Right ventricle myocardium inferior (tissue), 1 donor: ENCODE data around the gene RPS19BP1. TPM values are rescaled to one million over a fixed set of nuclear protein-coding genes. Genes with fewer than 3 reads are reported as not detected.
A peak's percentile ranks its signal among the peaks of the same experiment; 100 is the strongest.
"Not testable (repeated sequence)": the region's sequence is repeated elsewhere in the genome, so short reads cannot be mapped to it uniquely, and the experiment has no call there.

Experiments used
- ATAC-seq: fragments of 200-7000 bp; cut with Tn5 transposase; one replicate; pipeline ENCODE4 v1.9.1; 2020; ENCODE audit warnings: mild to moderate bottlenecking, moderate library complexity
- DNase-seq: peaks from one replicate; pipeline ENCODE4 v3.0.0; 2021; ENCODE audit errors: missing footprints
- intact Hi-C: fragments of 100-400 bp; cut with DNase I; formaldehyde crosslinking; loops from one replicate; pipeline ENCODE4 v1.11.0; 2022
- total RNA-seq: library from RNA; stranded (reverse); fragmentation: NEBNext Ultra II Directional; extraction: Animal tissue kit (Norgen Biotek cat#: 25700); gene quantifications from one replicate; pipeline ENCODE4 v1.2.1, GENCODE V29; 2021
- donor health status: DM: no; HTN: yes; CAD: no; lungs with severe emphysema.

Gene RPS19BP1
- total RNA-seq, 1 donor from 2014 or later: 61.9 TPM

DNA sequence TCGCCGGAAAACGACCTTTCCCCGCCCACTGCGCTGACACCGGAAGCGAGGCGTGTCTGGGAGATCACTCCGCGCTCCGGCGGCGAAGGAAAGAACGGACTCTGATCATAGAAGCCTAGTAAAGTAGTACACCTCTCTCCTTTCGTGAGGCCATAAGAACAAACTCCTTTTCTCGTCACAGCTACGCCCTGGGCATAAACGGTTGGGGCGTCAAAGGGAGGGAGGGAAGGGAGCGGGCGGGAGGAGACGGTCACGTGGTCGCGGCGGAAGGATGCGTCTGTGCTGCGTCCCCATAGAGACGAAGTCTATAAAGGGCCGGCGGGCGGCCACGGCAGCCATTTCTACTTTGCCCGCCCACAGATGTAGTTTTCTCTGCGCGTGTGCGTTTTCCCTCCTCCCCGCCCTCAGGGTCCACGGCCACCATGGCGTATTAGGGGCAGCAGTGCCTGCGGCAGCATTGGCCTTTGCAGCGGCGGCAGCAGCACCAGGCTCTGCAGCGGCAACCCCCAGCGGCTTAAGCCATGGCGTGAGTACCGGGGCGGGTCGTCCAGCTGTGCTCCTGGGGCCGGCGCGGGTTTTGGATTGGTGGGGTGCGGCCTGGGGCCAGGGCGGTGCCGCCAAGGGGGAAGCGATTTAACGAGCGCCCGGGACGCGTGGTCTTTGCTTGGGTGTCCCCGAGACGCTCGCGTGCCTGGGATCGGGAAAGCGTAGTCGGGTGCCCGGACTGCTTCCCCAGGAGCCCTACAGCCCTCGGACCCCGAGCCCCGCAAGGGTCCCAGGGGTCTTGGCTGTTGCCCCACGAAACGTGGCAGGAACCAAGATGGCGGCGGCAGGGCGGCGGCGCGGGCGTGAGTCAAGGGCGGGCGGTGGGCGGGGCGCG is 12.1 kb downstream of the RPS19BP1 start, which contains the start of gene ATF4:
Gene ATF4, plus strand, starts transcription at position 337 of the 880 bp plus-strand sequence. CDS start 884 bp downstream, outside the sequence.
- intact Hi-C loops: loop anchor here (2.0 to 10.0 kb wide), 2 partner anchors 18 to 346 kb away; partner anchors contain the start of gene MIEF1
- ATAC-seq: peak; percentile 64

GRCh38 chr22:39519681-39520225 is 12.8 kb downstream of the RPS19BP1 start:
- intact Hi-C loops: loop anchor here (2.0 to 10.0 kb wide), 2 partner anchors 17 to 345 kb away; partner anchors contain the start of gene MIEF1
- peak; percentile 99 for DNase-seq
- ATAC-seq: peak; percentile 88

More for the DNA sequence above, 12.1 kb downstream of the RPS19BP1 start, which contains the start of gene ATF4:
- peak; percentile 95 for DNase-seq

GRCh38 chr22:39518996-39519680 is 13.4 kb downstream of the RPS19BP1 start:
- DNase-seq (no peak), ATAC-seq (no peak)
- intact Hi-C loops: no loop called here

- DNase-seq (no peak), ATAC-seq (no peak)
- intact Hi-C loops: no loop called here
Observed at GRCh38 chr22:39518144-39518786, 14.3 kb downstream of the RPS19BP1 start.

- intact Hi-C loops: no loop called here
- no peak for DNase-seq
- no peak for ATAC-seq
Observed at GRCh38 chr22:39517470-39517869, 15.1 kb downstream of the RPS19BP1 start.

GRCh38 chr22:39515266-39516050 is 17.1 kb downstream of the RPS19BP1 start:
- intact Hi-C loops: no loop called here
- ATAC-seq: no peak
- DNase-seq: no peak

GRCh38 chr22:39514373-39514973 is 18.1 kb downstream of the RPS19BP1 start:
- DNase-seq: no peak
- ATAC-seq: peak; percentile 45
- intact Hi-C loops: no loop called here

GRCh38 chr22:39513791-39514190 is 18.8 kb downstream of the RPS19BP1 start:
- DNase-seq (no peak), ATAC-seq (no peak)
- intact Hi-C loops: no loop called here

DNA sequence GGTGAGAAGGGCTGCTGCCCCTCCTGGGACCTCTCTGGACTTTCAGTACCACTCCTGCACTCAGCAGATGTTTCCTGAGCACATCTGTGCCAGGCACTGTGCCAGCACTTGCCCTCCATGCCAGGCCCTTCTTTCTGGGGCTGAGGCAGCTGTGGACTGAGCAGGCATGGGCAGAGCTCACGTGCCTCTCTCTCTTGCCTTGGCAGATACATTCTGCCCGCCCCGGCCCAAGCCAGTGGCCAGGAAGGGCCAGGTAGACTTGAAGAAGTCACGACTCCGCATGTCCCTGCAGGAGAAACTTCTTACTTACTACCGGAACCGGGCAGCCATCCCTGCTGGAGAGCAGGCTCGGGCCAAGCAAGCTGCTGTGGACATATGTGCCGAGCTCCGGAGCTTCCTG is 20.5 kb downstream of the RPS19BP1 start:
- intact Hi-C loops: no loop called here
- peak; percentile 9 for ATAC-seq
- no peak for DNase-seq

GRCh38 chr22:39511226-39511625 is 21.3 kb downstream of the RPS19BP1 start:
- no peak for DNase-seq
- intact Hi-C loops: no loop called here
- no peak for ATAC-seq

DNA sequence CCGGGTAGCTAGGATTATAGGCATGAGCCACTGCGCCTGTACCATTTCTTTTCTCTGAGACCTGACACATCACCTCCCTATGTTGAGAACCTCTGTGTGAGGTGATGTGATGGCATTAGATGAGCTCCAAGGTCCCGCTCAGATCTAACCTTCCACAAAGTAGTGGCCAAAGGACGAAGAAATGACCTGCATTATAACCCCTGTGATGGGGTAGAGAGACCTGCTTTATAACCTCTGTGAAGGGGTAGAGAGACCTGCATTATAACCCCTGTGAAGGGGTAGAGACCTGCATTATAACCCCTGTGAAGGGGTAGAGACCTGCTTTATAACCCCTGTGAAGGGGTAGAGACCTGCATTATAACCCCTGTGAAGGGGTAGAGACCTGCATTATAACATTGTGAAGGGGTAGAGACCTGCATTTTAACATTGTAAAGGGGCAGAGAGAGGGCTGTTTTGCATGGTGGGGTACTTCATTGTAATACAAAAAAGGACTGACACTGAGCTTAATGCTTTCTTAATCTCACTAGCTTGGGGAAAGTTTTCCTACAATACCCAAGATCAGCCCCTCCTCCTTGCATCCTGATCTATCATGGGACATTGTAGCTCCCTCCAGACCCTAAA is 21.9 kb downstream of the RPS19BP1 start:
- ATAC-seq (no peak), DNase-seq (no peak)
- intact Hi-C loops: no loop called here

GRCh38 chr22:39508393-39508792 is 24.2 kb downstream of the RPS19BP1 start:
- no peak for ATAC-seq
- intact Hi-C loops: no loop called here

DNA sequence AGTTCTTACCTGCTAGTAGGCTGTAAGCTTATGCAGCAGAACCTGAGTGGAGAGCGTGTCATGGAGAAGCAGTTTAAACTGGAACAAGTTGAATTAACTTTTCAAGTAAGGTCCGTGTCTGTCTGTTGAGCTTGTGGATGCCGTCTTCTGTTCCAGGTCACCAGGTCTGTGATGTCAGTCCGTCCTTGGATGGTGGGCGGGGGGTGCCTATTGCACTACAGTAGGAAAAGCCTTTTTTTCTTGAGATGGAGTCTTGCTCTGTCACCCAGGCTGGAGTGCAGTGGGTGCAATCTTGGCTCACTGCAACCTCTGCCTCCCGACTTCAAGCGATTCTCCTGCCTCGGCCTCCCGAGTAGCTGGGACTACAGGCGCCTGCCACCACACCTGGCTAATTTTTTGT is 25.5 kb downstream of the RPS19BP1 start:
- DNase-seq, ATAC-seq, intact Hi-C loops: not testable (repeated sequence)

More at GRCh38 chr22:39508393-39508792, 24.2 kb downstream of the RPS19BP1 start:
- DNase-seq: no peak

DNA sequence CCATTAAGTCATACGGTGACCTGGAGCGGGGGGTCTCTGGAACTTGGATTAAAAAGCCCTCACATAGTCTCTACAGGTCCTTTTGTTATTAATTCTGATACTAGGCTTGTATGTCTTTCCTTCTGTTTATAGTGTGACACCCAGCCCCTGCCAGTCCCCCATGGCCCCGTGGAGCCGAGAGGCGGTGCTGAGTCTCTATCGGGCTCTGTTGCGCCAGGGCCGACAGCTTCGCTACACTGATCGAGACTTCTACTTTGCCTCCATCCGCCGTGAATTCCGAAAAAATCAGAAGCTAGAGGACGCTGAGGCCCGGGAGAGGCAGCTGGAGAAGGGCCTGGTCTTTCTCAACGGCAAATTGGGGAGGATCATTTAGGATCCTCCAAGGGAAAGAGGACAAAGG is 28.5 kb downstream of the RPS19BP1 start:
- DNase-seq (no peak), ATAC-seq (no peak)
- intact Hi-C loops: loop anchor here (5.0 kb wide), 1 partner anchor 102 kb away; no protein-coding TSS in a partner anchor

DNA sequence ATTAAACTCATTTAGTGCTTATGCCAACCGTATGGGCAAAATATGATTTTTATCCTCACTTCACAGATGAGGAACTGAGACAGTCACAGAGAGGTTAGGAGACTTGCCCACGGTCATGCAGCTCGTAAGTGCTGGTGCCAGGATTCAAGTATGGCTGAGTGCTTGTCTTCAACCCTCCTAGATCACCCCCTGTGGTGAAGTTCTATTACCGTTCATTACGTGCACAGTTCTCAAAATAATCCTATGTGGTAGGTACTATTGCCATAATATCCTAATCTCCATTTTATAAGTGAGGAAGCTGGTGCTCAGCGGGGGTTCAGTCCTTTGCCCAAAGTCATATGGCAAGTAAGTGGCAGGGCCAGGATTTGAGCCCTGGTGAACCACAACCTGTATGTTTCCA is 28.9 kb downstream of the RPS19BP1 start:
- DNase-seq: no peak
- ATAC-seq: no peak
- intact Hi-C loops: loop anchor here (2.0 to 5.0 kb wide), 2 partner anchors 17 to 101 kb away; partner anchors contain the start of gene ATF4

DNA sequence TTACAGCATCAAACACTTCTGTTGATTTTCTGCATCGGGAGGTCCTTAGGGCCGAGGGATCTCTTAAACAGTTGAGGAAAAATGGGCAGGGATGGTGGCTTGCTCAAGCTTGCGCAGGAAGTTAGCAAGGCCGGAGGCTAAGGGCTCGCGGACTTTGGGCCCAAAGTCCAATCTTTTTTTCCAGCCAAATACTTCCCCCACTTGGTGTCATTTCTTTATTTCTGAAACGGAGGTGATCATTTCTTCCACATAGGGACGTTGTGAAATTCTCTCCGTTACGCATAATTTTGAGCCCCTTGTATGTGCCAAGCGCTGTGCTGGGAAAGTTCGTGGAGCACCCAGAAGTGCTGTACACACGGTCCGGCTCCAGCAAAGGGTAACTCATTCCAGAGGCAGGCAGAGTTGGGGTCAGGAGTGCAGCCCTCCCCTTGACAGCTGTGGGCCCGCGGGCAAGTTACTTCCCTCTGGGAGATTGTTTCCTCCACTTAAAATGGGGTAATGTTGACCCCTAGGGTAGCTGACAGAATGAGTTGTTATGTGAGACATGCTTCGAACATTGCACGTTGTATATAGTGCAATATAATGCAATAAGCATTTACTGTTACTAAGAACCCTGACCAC is 29.6 kb downstream of the RPS19BP1 start:
- ATAC-seq (no peak), DNase-seq (no peak)
- intact Hi-C loops: loop anchor here (2.0 to 5.0 kb wide), 2 partner anchors 18 to 101 kb away; partner anchors contain the start of gene ATF4
